HEK293 (cell line): ENCODE data around the gene PPOX.

ENCODE experiments used
- CTCF ChIA-PET: fragments of 350-600 bp; formaldehyde crosslinking; extraction: SDS; loops from one replicate; lab custom pipeline; 2021; ENCODE audit warnings: antibody characterized with exemption; lab: Yijun Ruan, JAX
- POLR2A ChIA-PET: fragments of 300-600 bp; formaldehyde crosslinking; extraction: SDS; loops from one replicate; lab custom pipeline; 2020; ENCODE audit warnings: antibody characterized with exemption, inconsistent platforms; lab: Yijun Ruan, JAX
- H3K27ac ChIP-seq: fragments of 200-500 bp; sonication (Bioruptor generic); 2 replicates; pipeline ENCODE4 v1.5.1; 2014; ENCODE audit warnings: low read depth, low read length, control low read depth, inconsistent platforms; ENCODE audit errors: extremely low read depth
- H3K36me3 ChIP-seq, 2 experiments: fragments of 200-500 bp in 1 of 2; sonication (Bioruptor generic) in 1 of 2; 1 replicate in 1 of 2; 2 replicates in 1 of 2; pipeline ENCODE4 v1.5.1; 2014 to 2017; ENCODE audit warnings: inconsistent platforms in 2 of 2, low read length in 2 of 2; ENCODE audit not compliant: control insufficient read depth in 2 of 2, insufficient read depth in 1 of 2
- H3K4me1 ChIP-seq: fragments of 200-500 bp; sonication (Bioruptor generic); 2 replicates; pipeline ENCODE4 v1.5.1; 2014; ENCODE audit warnings: mild to moderate bottlenecking, low read length, inconsistent platforms; ENCODE audit not compliant: control insufficient read depth, insufficient read depth
- H3K4me3 ChIP-seq: 2 replicates; pipeline ENCODE4 v1.5.1; 2011; ENCODE audit warnings: low read depth, mild to moderate bottlenecking, control low read depth, low read length, moderate library complexity
- H3K9me3 ChIP-seq: fragments of 200-500 bp; sonication (Bioruptor generic); 2 replicates; pipeline ENCODE4 v1.5.1; 2014; ENCODE audit warnings: low read depth, low read length, inconsistent platforms; ENCODE audit not compliant: control insufficient read depth, insufficient read depth
- EGR2 ChIP-seq: fragments of 450-650 bp; formaldehyde crosslinking; IDR thresholded peaks from 2 replicates; pipeline ENCODE4 v1.5.1; 2016; ENCODE audit warnings: low read depth, missing biosample characterization, missing genetic modification characterization
- GLI4 ChIP-seq: fragments of 450-650 bp; formaldehyde crosslinking; IDR thresholded peaks from 2 replicates; pipeline ENCODE4 v1.5.1; 2016; ENCODE audit warnings: missing biosample characterization, missing genetic modification characterization
- GLIS1 ChIP-seq: fragments of 450-650 bp; formaldehyde crosslinking; IDR thresholded peaks from 2 replicates; pipeline ENCODE4 v1.5.1; 2016; ENCODE audit warnings: missing biosample characterization, missing genetic modification characterization
- GLIS2 ChIP-seq: fragments of 450-650 bp; formaldehyde crosslinking; IDR thresholded peaks from 2 replicates; pipeline ENCODE4 v1.5.1; 2016; ENCODE audit warnings: missing biosample characterization, missing genetic modification characterization
- SP2 ChIP-seq: fragments of 450-650 bp; formaldehyde crosslinking; IDR thresholded peaks from 2 replicates; pipeline ENCODE4 v1.5.1; 2016; ENCODE audit warnings: missing biosample characterization, missing genetic modification characterization
- ZBTB20 ChIP-seq: fragments of 450-650 bp; formaldehyde crosslinking; IDR thresholded peaks from 2 replicates; pipeline ENCODE4 v1.5.1; 2016; ENCODE audit warnings: missing biosample characterization, missing genetic modification characterization
- ZBTB48 ChIP-seq: fragments of 450-650 bp; formaldehyde crosslinking; IDR thresholded peaks from 2 replicates; pipeline ENCODE4 v1.5.1; 2016; ENCODE audit warnings: missing biosample characterization, missing genetic modification characterization
- ZFP37 ChIP-seq: fragments of 450-650 bp; formaldehyde crosslinking; IDR thresholded peaks from 2 replicates; pipeline ENCODE4 v1.5.1; 2016; ENCODE audit warnings: missing biosample characterization, missing genetic modification characterization
- ZIC2 ChIP-seq: fragments of 450-650 bp; formaldehyde crosslinking; IDR thresholded peaks from 2 replicates; pipeline ENCODE4 v1.5.1; 2016; ENCODE audit warnings: missing biosample characterization, missing genetic modification characterization
- ZNF121 ChIP-seq: fragments of 450-650 bp; formaldehyde crosslinking; IDR thresholded peaks from 2 replicates; pipeline ENCODE4 v1.5.1; 2016; ENCODE audit warnings: missing biosample characterization, missing genetic modification characterization
- ZNF133 ChIP-seq: fragments of 450-650 bp; formaldehyde crosslinking; IDR thresholded peaks from 2 replicates; pipeline ENCODE4 v1.5.1; 2016; ENCODE audit warnings: missing biosample characterization, missing genetic modification characterization
- ZNF274 ChIP-seq, 2 experiments: fragments of 200-500 bp in 1 of 2; fragments of 450-650 bp in 1 of 2; sonication (Bioruptor generic) in 1 of 2; formaldehyde crosslinking in 1 of 2; IDR thresholded peaks; 2 replicates each; pipeline versions ENCODE4 v1.5.1 to v1.6.1; 2014 to 2016; ENCODE audit warnings: borderline replicate concordance in 1 of 2, inconsistent platforms in 1 of 2, low read length in 1 of 2, missing biosample characterization in 1 of 2, missing genetic modification characterization in 1 of 2
- ZNF311 ChIP-seq: fragments of 450-650 bp; formaldehyde crosslinking; IDR thresholded peaks from 2 replicates; pipeline ENCODE4 v1.5.1; 2017; ENCODE audit warnings: missing biosample characterization, missing genetic modification characterization, borderline replicate concordance
- ZNF335 ChIP-seq: fragments of 450-650 bp; formaldehyde crosslinking; conservative IDR thresholded peaks from 2 replicates; pipeline ENCODE4 v1.5.1; 2016; ENCODE audit warnings: missing biosample characterization, missing genetic modification characterization
- ZNF560 ChIP-seq: fragments of 450-650 bp; formaldehyde crosslinking; IDR thresholded peaks from 2 replicates; pipeline ENCODE4 v1.5.1; 2017; ENCODE audit warnings: missing biosample characterization, missing genetic modification characterization, borderline replicate concordance
- ZNF600 ChIP-seq: fragments of 450-650 bp; formaldehyde crosslinking; IDR thresholded peaks from 2 replicates; pipeline ENCODE4 v1.5.1; 2016; ENCODE audit warnings: missing biosample characterization, missing genetic modification characterization
- ZNF768 ChIP-seq: fragments of 450-650 bp; formaldehyde crosslinking; IDR thresholded peaks from 2 replicates; pipeline ENCODE4 v1.5.1; 2018; ENCODE audit warnings: missing biosample characterization, mild to moderate bottlenecking, missing genetic modification characterization
- ZNF776 ChIP-seq: fragments of 450-650 bp; formaldehyde crosslinking; IDR thresholded peaks from 2 replicates; pipeline ENCODE4 v1.5.0; 2017; ENCODE audit warnings: missing biosample characterization, missing genetic modification characterization, borderline replicate concordance
- ZNF837 ChIP-seq: fragments of 450-650 bp; formaldehyde crosslinking; IDR thresholded peaks from 2 replicates; pipeline ENCODE4 v1.5.1; 2016; ENCODE audit warnings: missing biosample characterization, missing genetic modification characterization
- TF ChIP-seq, protein P1 (sequence below): fragments of 450-650 bp; formaldehyde crosslinking; IDR thresholded peaks from 2 replicates; pipeline ENCODE4 v1.5.1; 2016; ENCODE audit warnings: missing biosample characterization, missing genetic modification characterization
- TF ChIP-seq, protein P2 (sequence below): fragments of 450-650 bp; formaldehyde crosslinking; IDR thresholded peaks from 2 replicates; pipeline ENCODE4 v1.5.1; 2016; ENCODE audit warnings: missing biosample characterization, missing genetic modification characterization
- TF ChIP-seq, protein P3 (sequence below): fragments of 450-650 bp; formaldehyde crosslinking; conservative IDR thresholded peaks from 2 replicates; pipeline ENCODE4 v1.5.1; 2016; ENCODE audit warnings: low read depth, missing biosample characterization, missing genetic modification characterization
- TF ChIP-seq, protein P4 (sequence below): sonication (generic); formaldehyde crosslinking; IDR thresholded peaks from 2 replicates; pipeline ENCODE4 v1.8.1; 2022; ENCODE audit warnings: mild to moderate bottlenecking, moderate library complexity, missing genetic modification reagents

PPOX gene

DNA sequence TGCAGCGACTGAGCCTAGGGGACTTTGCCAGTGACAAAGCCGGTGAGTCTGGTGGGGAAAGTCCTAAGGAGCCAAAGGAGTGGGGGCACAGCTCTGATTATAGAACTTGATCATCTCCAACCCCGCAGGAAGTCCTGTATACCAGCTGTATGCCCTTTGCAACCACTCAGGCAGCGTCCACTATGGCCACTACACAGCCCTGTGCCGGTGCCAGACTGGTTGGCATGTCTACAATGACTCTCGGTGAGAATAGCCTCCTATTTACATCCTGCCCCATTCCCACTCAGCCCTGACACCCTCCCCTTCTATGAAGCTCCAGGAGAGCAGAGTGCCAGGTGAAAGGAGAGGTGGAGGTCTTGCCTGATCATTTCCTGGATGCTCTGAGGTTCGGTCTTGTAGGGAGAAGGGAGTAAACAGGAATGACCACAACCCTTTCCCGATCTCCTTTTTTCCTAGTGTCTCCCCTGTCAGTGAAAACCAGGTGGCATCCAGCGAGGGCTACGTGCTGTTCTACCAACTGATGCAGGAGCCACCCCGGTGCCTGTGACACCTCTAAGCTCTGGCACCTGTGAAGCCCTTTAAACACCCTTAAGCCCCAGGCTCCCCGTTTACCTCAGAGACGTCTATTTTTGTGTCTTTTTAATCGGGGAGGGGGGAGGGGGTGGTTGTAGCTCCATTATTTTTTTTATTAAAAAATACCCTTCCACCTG lies 1.2 kb upstream of the PPOX start:
- ChIA-PET CTCF (interaction anchor here (0.5 to 3.9 kb wide), 22 partner anchors 10 to 1133 kb away, joined by 3 to 23 read pairs (median 4); partner anchors contain the start of genes ADAMTS4, B4GALT3, DEDD and KLHDC9), POLR2A (interaction anchor here (0.6 to 4.8 kb wide), 9 partner anchors 11 to 217 kb away, joined by 3 to 53 read pairs (median 6); partner anchors contain the start of genes B4GALT3, DEDD, F11R and TOMM40L)
- Histone ChIP-seq H3K36me3 (peaks cover 0 to 70% of the 10 kb centered on the region in 2 experiments; a peak in 1 of 3 replicates), H3K27ac (no peak overlapping the region), H3K4me1 (peaks cover 6% of the 10 kb centered on the region; the same call in 1 of the 2 replicates), H3K4me3 (peak overlapping the region; percentile 41; the same call in 1 of the 2 replicates), H3K9me3 (no peaks in the 10 kb centered on the region)
- 0 out of 2 replicates have a peak, but pooled peaks have one; percentile 6 for TF ChIP-seq GLIS1 (tag by site-specific recombination)
- TF ChIP-seq ZNF560 (tag by site-specific recombination), result no peak
- TF ChIP-seq SP2, result no peak

DNA sequence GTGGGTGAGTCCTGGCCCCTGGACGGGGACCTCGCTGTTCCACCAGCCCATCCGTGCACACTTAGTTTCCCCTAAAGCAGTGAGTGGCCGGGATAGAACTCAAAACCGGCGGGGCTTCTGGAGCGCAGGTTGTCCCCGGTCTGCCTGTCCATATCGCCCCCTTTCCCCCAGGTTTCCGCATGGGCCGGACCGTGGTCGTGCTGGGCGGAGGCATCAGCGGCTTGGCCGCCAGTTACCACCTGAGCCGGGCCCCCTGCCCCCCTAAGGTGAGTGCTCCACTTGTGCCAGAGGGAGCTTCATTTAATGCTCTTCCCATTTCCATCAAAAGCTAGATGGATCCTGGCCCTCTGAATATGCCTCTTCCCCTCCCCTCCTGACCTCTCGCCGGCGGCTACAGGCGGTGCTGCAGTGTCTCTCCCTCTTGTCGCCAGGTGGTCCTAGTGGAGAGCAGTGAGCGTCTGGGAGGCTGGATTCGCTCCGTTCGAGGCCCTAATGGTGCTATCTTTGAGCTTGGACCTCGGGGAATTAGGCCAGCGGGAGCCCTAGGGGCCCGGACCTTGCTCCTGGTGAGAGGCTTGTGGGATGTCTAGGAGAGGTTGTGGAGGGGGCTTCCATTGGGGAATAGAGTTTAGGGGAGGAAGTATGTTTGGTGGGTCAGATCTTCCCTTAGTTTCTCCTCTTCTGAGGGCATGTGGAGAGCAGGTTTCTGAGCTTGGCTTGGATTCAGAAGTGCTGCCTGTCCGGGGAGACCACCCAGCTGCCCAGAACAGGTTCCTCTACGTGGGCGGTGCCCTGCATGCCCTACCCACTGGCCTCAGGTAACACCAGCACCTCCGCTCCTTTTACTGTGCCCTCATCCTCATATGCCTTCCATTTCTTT lies 683 bp downstream of the PPOX start:
- H3K27ac ChIP-seq, result peak overlapping the region; percentile 39; the same call in 1 of the 2 replicates
- H3K36me3 ChIP-seq, result peaks cover 3 to 73% of the 10 kb centered on the region in 2 experiments; a peak in 1 of 3 replicates
- no peaks in the 10 kb centered on the region for H3K9me3 ChIP-seq
- CTCF ChIA-PET, result interaction anchor here (1.1 to 3.9 kb wide), 7 partner anchors 10 to 215 kb away, joined by 3 to 23 read pairs (median 12); partner anchors contain the start of genes B4GALT3, NDUFS2 and UFC1
- H3K4me3 ChIP-seq, result peak overlapping the region; percentile 58
- peaks cover 3% of the 10 kb centered on the region; the same call in 1 of the 2 replicates for H3K4me1 ChIP-seq
- POLR2A ChIA-PET, result interaction anchor here (0.5 to 4.8 kb wide), 13 partner anchors 10 to 215 kb away, joined by 3 to 53 read pairs (median 4); partner anchors contain the start of genes B4GALT3, DEDD, NDUFS2 and TOMM40L
- TF ChIP-seq ZNF311 (tag by site-specific recombination), result no peak
- no peak for TF ChIP-seq ZNF776 (tag by site-specific recombination)
- TF ChIP-seq ZNF133 (tag by site-specific recombination), result no peak
- peak; percentile 69 for TF ChIP-seq GLIS2 (tag by site-specific recombination)
- TF ChIP-seq ZNF335 (tag by site-specific recombination), result peak; percentile 98
- TF ChIP-seq, protein P1, sequence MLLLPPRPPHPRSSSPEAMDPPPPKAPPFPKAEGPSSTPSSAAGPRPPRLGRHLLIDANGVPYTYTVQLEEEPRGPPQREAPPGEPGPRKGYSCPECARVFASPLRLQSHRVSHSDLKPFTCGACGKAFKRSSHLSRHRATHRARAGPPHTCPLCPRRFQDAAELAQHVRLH, result 0 out of 2 replicates have a peak, but pooled peaks have one; percentile 4
- TF ChIP-seq, protein P2, sequence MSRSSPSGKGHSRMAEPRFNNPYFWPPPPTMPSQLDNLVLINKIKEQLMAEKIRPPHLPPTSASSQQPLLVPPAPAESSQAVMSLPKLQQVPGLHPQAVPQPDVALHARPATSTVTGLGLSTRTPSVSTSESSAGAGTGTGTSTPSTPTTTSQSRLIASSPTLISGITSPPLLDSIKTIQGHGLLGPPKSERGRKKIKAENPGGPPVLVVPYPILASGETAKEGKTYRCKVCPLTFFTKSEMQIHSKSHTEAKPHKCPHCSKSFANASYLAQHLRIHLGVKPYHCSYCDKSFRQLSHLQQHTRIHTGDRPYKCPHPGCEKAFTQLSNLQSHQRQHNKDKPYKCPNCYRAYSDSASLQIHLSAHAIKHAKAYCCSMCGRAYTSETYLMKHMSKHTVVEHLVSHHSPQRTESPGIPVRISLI (tag by site-specific recombination), result peak; percentile 75; the same call in 1 of the 2 replicates
- 0 out of 2 replicates have a peak, but pooled peaks have one; percentile 25 for TF ChIP-seq GLI4 (tag by site-specific recombination)
- TF ChIP-seq, protein P3, sequence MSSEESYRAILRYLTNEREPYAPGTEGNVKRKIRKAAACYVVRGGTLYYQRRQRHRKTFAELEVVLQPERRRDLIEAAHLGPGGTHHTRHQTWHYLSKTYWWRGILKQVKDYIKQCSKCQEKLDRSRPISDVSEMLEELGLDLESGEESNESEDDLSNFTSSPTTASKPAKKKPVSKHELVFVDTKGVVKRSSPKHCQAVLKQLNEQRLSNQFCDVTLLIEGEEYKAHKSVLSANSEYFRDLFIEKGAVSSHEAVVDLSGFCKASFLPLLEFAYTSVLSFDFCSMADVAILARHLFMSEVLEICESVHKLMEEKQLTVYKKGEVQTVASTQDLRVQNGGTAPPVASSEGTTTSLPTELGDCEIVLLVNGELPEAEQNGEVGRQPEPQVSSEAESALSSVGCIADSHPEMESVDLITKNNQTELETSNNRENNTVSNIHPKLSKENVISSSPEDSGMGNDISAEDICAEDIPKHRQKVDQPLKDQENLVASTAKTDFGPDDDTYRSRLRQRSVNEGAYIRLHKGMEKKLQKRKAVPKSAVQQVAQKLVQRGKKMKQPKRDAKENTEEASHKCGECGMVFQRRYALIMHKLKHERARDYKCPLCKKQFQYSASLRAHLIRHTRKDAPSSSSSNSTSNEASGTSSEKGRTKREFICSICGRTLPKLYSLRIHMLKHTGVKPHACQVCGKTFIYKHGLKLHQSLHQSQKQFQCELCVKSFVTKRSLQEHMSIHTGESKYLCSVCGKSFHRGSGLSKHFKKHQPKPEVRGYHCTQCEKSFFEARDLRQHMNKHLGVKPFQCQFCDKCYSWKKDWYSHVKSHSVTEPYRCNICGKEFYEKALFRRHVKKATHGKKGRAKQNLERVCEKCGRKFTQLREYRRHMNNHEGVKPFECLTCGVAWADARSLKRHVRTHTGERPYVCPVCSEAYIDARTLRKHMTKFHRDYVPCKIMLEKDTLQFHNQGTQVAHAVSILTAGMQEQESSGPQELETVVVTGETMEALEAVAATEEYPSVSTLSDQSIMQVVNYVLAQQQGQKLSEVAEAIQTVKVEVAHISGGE (tag by site-specific recombination), result no peak
- TF ChIP-seq ZNF837 (tag by site-specific recombination), result no peak
- TF ChIP-seq, protein P4, sequence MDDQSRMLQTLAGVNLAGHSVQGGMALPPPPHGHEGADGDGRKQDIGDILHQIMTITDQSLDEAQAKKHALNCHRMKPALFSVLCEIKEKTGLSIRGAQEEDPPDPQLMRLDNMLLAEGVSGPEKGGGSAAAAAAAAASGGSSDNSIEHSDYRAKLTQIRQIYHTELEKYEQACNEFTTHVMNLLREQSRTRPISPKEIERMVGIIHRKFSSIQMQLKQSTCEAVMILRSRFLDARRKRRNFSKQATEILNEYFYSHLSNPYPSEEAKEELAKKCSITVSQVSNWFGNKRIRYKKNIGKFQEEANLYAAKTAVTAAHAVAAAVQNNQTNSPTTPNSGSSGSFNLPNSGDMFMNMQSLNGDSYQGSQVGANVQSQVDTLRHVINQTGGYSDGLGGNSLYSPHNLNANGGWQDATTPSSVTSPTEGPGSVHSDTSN (CRISPR knock-in tag), result no peak
- no peak for TF ChIP-seq ZNF274 (IDR thresholded peaks at IDR 0.05; ENCODE audit: low read length)
- TF ChIP-seq ZNF274 (tag by site-specific recombination; IDR thresholded peaks at IDR 0.05; ENCODE audit: borderline replicate concordance), result no peak
- peak; percentile 60 for TF ChIP-seq ZIC2
- TF ChIP-seq ZBTB48 (tag by site-specific recombination), result 0 out of 2 replicates have a peak, but pooled peaks have one; percentile 5
- TF ChIP-seq ZNF121, result no peak
- 0 out of 2 replicates have a peak, but pooled peaks have one; percentile 15 for TF ChIP-seq GLIS1 (tag by site-specific recombination)
- no peak for TF ChIP-seq ZNF768 (tag by site-specific recombination)
- peak; percentile 55; the same call in 1 of the 2 replicates for TF ChIP-seq ZNF600 (tag by site-specific recombination)
- no peak; the same call in 1 of the 2 replicates for TF ChIP-seq EGR2 (tag by site-specific recombination)
- no peak for TF ChIP-seq ZBTB20 (tag by site-specific recombination)
- 0 out of 2 replicates have a peak, but pooled peaks have one; percentile 14 for TF ChIP-seq ZFP37 (tag by site-specific recombination)
